SK-N-SH (cell line): ENCODE results near the gene ERP29. TPM values are rescaled to one million over a fixed set of nuclear protein-coding genes. Genes with fewer than 3 reads are reported as not detected.

Experiments
- CTCF ChIA-PET: fragments of 300-600, 350-600 bp; formaldehyde crosslinking; extraction: SDS; loops from one replicate; lab custom pipeline; 2021; lab: Yijun Ruan, JAX
- POLR2A ChIA-PET: fragments of 350-600 bp; sonication (Branson Sonifier 250); formaldehyde crosslinking; extraction: SDS; loops from one replicate; lab custom pipeline; 2020; ENCODE audit warnings: antibody characterized with exemption, inconsistent platforms; lab: Yijun Ruan, JAX
- DNase-seq: peaks from one replicate; pipeline ENCODE4 v3.0.0; 2012
- H2AFZ ChIP-seq: fragments of 200-600 bp; sonication (generic); 2 replicates; pipeline ENCODE4 v1.8.1; 2016; ENCODE audit warnings: antibody characterized with exemption, mild to moderate bottlenecking, low read depth
- H3F3A ChIP-seq: fragments of 200-600 bp; sonication (generic); replicated peaks from 2 replicates; pipeline ENCODE3; 2016; ENCODE audit warnings: antibody characterized with exemption, mild to moderate bottlenecking; ENCODE audit not compliant: insufficient read depth
- H3K27ac ChIP-seq, 2 experiments: fragments of 200-500 bp in 1 of 2; fragments of 200-600 bp in 1 of 2; sonication (Bioruptor generic) in 1 of 2; sonication (generic), shearing (Covaris generic) in 1 of 2; 2 replicates each; pipeline versions ENCODE4 v1.5.1 to v1.6.1; 2014 to 2016; ENCODE audit warnings: low read depth in 2 of 2, inconsistent platforms in 1 of 2, low read length in 1 of 2, mild to moderate bottlenecking in 1 of 2, mixed read lengths in 1 of 2
- H3K27me3 ChIP-seq: fragments of 200-600 bp; sonication (generic), shearing (Covaris generic); 2 replicates; pipeline ENCODE4 v1.6.1; 2016; ENCODE audit warnings: mixed run types; ENCODE audit not compliant: insufficient read depth
- H3K36me3 ChIP-seq, 2 experiments: fragments of 200-500 bp in 1 of 2; fragments of 200-600 bp in 1 of 2; sonication (Bioruptor generic) in 1 of 2; sonication (generic) in 1 of 2; replicated peaks in 1 of 2; 2 replicates each; pipeline versions ENCODE3 to v1.5.1; 2014 to 2016; ENCODE audit warnings: low read length in 1 of 2, mild to moderate bottlenecking in 1 of 2; ENCODE audit not compliant: insufficient read depth in 2 of 2, control insufficient read depth in 1 of 2
- H3K4me1 ChIP-seq, 2 experiments: fragments of 200-500 bp in 1 of 2; fragments of 200-600 bp in 1 of 2; sonication (Bioruptor generic) in 1 of 2; sonication (generic), shearing (Covaris generic) in 1 of 2; 2 replicates each; pipeline versions ENCODE4 v1.5.1 to v1.6.1; 2014 to 2016; ENCODE audit warnings: low read depth in 1 of 2, low read length in 1 of 2, mixed run types in 1 of 2; ENCODE audit not compliant: insufficient read depth in 2 of 2, control insufficient read depth in 1 of 2
- H3K4me2 ChIP-seq: fragments of 200-600 bp; sonication (generic), shearing (Covaris generic); 2 replicates; pipeline ENCODE4 v1.6.1; 2017; ENCODE audit warnings: mixed run types
- H3K4me3 ChIP-seq, 2 experiments: fragments of 200-500 bp in 1 of 2; fragments of 200-600 bp in 1 of 2; sonication (Bioruptor generic) in 1 of 2; sonication (generic), shearing (Covaris generic) in 1 of 2; 2 replicates each; pipeline versions ENCODE4 v1.5.1 to v1.8.1; 2014 to 2016; ENCODE audit warnings: low read depth in 2 of 2, inconsistent platforms in 1 of 2, low read length in 1 of 2, mild to moderate bottlenecking in 1 of 2, mixed read lengths in 1 of 2, moderate library complexity in 1 of 2
- H3K79me2 ChIP-seq: fragments of 200-600 bp; sonication (generic); 2 replicates; pipeline ENCODE4 v1.8.1; 2017; ENCODE audit warnings: mild to moderate bottlenecking; ENCODE audit not compliant: insufficient read depth
- H3K9ac ChIP-seq: fragments of 200-600 bp; sonication (generic); 2 replicates; pipeline ENCODE4 v1.6.1; 2017; ENCODE audit warnings: mixed run types
- H3K9me2 ChIP-seq: fragments of 200-600 bp; sonication (generic); 2 replicates; pipeline ENCODE4 v1.6.1; 2017; ENCODE audit warnings: mixed run types
- H3K9me3 ChIP-seq: fragments of 200-600 bp; sonication (generic); 2 replicates; pipeline ENCODE4 v1.6.1; 2017; ENCODE audit warnings: mixed run types, mild to moderate bottlenecking, moderate library complexity
- H4K20me1 ChIP-seq: fragments of 200-600 bp; sonication (generic); 2 replicates; pipeline ENCODE4 v1.6.1; 2017; ENCODE audit warnings: mild to moderate bottlenecking, mixed run types; ENCODE audit not compliant: insufficient read depth
- EP300 ChIP-seq, 2 experiments: IDR thresholded peaks; 2 replicates each; pipeline versions ENCODE4 v1.4.0 to v1.6.1; 2012; ENCODE audit warnings: borderline replicate concordance in 1 of 2, low read depth in 1 of 2, low read length in 1 of 2
- EZH2phosphoT487 ChIP-seq: fragments of 200-600 bp; sonication (generic); IDR thresholded peaks from 2 replicates; pipeline ENCODE4 v1.6.1; 2017; ENCODE audit warnings: low read depth, mixed run types, mild to moderate bottlenecking, antibody characterized with exemption, moderate library complexity, borderline replicate concordance
- FOXJ3 ChIP-seq: sonication (generic); formaldehyde crosslinking; IDR thresholded peaks from 2 replicates; pipeline ENCODE4 v1.5.1; 2020; ENCODE audit warnings: mild to moderate bottlenecking, missing genetic modification reagents
- MEF2A ChIP-seq: IDR thresholded peaks from 2 replicates; pipeline ENCODE4 v1.4.0; 2012; ENCODE audit warnings: low read depth, borderline replicate concordance
- MXI1 ChIP-seq: IDR thresholded peaks from 2 replicates; pipeline ENCODE4 v1.6.1; 2012; ENCODE audit warnings: mild to moderate bottlenecking, low read depth, low read length, improper control_type of control experiment
- NRF1 ChIP-seq: IDR thresholded peaks from 2 replicates; pipeline ENCODE4 v1.6.1; 2012; ENCODE audit warnings: low read depth, mild to moderate bottlenecking, low read length
- POLR2AphosphoS5 ChIP-seq: IDR thresholded peaks from 2 replicates; pipeline ENCODE4 v1.6.1; 2012; ENCODE audit warnings: low read depth, low read length
- RAD21 ChIP-seq: IDR thresholded peaks from 2 replicates; pipeline ENCODE4 v1.6.1; 2012; ENCODE audit warnings: mild to moderate bottlenecking, low read length
- RCOR1 ChIP-seq: fragments of 150-350 bp; IDR thresholded peaks from 2 replicates; pipeline ENCODE4 v1.6.1; 2017; ENCODE audit warnings: antibody characterized with exemption, low read length
- SIN3A ChIP-seq: IDR thresholded peaks from 2 replicates; pipeline ENCODE4 v1.6.1; 2012; ENCODE audit warnings: low read depth, mild to moderate bottlenecking, low read length, moderate library complexity, borderline replicate concordance
- TAF1 ChIP-seq: IDR thresholded peaks from 2 replicates; pipeline ENCODE4 v1.6.1; 2012; ENCODE audit warnings: low read depth, mild to moderate bottlenecking, low read length, moderate library complexity, borderline replicate concordance
- TCF12 ChIP-seq: IDR thresholded peaks from 2 replicates; pipeline ENCODE4 v1.4.0; 2012
- WGBS: methylation state at CpG from one replicate; pipeline ENCODE4 v1.1.6; 2017; ENCODE audit warnings: low lambda C conversion rate; 5-methylcytosine and 5-hydroxymethylcytosine counted together
- polyA plus RNA-seq, 3 experiments: library from polyadenylated mRNA; depleted of rRNA; stranded (reverse); fragments of >200 nt; gene quantifications; 2 replicates each; pipeline ENCODE4 v1.2.3, GENCODE V29; 2012
- TF ChIP-seq, protein P1 (sequence below): IDR thresholded peaks from 2 replicates; pipeline ENCODE4 v1.6.1; 2012; ENCODE audit warnings: mild to moderate bottlenecking, low read depth, low read length, moderate library complexity
- TF ChIP-seq, protein P2 (sequence below): fragments of 150-350 bp; IDR thresholded peaks from 2 replicates; pipeline ENCODE4 v1.6.1; 2016; ENCODE audit warnings: mild to moderate bottlenecking, low read depth, low read length
- TF ChIP-seq, protein P3 (sequence below): fragments of 200-600 bp; sonication (generic); IDR thresholded peaks from 2 replicates; pipeline ENCODE4 v1.6.1; 2017; ENCODE audit warnings: antibody characterized with exemption, mild to moderate bottlenecking, moderate library complexity

The ERP29 gene
- polyA plus RNA-seq, 1 of the 3 experiments (the other 2 are of a cell fraction), result 177 TPM

DNA sequence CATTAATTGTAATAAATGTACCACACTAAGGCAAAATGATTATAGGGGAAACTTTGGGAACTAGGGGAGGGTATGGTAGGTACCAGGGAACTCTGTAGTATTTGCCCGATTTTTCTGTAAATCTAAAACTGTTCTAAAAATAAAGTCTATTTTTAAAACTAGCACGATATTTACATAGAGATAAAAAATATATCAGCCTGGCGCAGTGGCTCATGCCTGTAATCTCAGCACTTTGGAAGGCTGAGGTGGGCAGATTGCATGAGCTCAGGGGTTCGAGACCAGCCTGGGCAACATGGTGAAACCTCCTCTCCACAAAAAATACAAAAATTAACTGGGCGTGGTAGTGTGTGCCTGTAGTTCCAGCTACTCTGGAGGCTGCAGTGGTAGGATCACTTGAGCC lies 32.6 kb upstream of the ERP29 start (continued):
- TF ChIP-seq, protein P1, sequence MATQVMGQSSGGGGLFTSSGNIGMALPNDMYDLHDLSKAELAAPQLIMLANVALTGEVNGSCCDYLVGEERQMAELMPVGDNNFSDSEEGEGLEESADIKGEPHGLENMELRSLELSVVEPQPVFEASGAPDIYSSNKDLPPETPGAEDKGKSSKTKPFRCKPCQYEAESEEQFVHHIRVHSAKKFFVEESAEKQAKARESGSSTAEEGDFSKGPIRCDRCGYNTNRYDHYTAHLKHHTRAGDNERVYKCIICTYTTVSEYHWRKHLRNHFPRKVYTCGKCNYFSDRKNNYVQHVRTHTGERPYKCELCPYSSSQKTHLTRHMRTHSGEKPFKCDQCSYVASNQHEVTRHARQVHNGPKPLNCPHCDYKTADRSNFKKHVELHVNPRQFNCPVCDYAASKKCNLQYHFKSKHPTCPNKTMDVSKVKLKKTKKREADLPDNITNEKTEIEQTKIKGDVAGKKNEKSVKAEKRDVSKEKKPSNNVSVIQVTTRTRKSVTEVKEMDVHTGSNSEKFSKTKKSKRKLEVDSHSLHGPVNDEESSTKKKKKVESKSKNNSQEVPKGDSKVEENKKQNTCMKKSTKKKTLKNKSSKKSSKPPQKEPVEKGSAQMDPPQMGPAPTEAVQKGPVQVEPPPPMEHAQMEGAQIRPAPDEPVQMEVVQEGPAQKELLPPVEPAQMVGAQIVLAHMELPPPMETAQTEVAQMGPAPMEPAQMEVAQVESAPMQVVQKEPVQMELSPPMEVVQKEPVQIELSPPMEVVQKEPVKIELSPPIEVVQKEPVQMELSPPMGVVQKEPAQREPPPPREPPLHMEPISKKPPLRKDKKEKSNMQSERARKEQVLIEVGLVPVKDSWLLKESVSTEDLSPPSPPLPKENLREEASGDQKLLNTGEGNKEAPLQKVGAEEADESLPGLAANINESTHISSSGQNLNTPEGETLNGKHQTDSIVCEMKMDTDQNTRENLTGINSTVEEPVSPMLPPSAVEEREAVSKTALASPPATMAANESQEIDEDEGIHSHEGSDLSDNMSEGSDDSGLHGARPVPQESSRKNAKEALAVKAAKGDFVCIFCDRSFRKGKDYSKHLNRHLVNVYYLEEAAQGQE, result no peak
- TF ChIP-seq, all 33 proteins: peak for 0

DNA sequence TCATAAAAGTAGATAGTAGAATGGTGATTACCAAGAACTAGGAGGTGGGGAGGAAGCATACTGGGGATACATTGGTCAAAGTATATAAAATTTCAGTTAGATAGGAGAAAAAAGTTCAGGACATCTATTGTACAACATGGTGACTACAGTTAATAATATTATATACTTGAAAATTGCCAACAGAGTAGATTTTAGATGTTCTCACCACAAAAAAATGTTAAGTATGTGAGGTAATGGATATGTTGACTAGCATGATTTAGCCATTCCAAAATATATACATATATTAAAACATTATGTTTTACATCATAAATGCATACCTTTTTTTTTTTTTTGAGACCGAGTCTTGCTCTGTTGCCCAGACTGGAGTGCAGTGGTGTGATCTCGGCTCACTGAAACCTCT lies 31.2 kb upstream of the ERP29 start:
- peaks cover 0 to 6% of the 10 kb centered on the region in 2 experiments for H3K36me3 ChIP-seq
- WGBS, result 95% methylated on average over 2 of the region's 2 CpGs
- H3K79me2 ChIP-seq, result no peaks in the 10 kb centered on the region
- TF ChIP-seq RAD21 (no peak), POLR2AphosphoS5 (no peak), EP300 (IDR thresholded peaks at IDR 0.05; ENCODE audit: borderline replicate concordance in 1 of 2, low read depth in 1 of 2, low read length in 1 of 2) (no peak)
- TF ChIP-seq, protein P2, sequence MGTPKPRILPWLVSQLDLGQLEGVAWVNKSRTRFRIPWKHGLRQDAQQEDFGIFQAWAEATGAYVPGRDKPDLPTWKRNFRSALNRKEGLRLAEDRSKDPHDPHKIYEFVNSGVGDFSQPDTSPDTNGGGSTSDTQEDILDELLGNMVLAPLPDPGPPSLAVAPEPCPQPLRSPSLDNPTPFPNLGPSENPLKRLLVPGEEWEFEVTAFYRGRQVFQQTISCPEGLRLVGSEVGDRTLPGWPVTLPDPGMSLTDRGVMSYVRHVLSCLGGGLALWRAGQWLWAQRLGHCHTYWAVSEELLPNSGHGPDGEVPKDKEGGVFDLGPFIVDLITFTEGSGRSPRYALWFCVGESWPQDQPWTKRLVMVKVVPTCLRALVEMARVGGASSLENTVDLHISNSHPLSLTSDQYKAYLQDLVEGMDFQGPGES, result no peak
- TF ChIP-seq, all 33 proteins: peak for 0
- no peak overlapping the region for H3K27ac ChIP-seq
- H4K20me1 ChIP-seq, result no peaks in the 10 kb centered on the region
- DNase-seq, result no peak
- H3K4me3 ChIP-seq, result no peak overlapping the region
- H3K9ac ChIP-seq, result no peak overlapping the region
- H3K9me2 ChIP-seq, result no peaks in the 10 kb centered on the region
- H3K27me3 ChIP-seq, result no peaks in the 10 kb centered on the region
- no peaks in the 10 kb centered on the region; a peak in 1 of 4 replicates for H3K4me1 ChIP-seq
- ChIA-PET CTCF (no interaction called here), POLR2A (no interaction called here)
- no peaks in the 10 kb centered on the region for H3K9me3 ChIP-seq
- no peak overlapping the region for H3K4me2 ChIP-seq
- peaks cover 5% of the 10 kb centered on the region for H3F3A ChIP-seq
- H2AFZ ChIP-seq, result no peak overlapping the region

DNA sequence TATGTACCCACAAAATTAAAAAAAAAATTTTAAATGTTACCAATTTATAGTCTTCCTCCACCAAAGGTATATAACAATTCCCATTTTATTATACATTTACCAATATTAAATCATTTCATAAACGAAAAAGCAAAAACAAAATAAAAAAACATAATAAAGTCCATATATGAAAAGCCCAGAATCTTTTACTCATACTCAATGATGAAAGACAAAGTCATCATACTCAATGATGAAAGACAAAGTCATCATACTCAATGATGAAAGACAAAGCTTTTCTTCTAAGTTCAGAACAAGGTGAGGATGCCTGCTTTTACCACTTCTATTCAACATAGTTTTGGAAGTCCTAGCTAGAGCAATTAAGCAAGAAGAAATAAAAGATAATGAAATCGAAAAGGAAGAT lies 28.4 kb upstream of the ERP29 start:
- H4K20me1 ChIP-seq, result no peaks in the 10 kb centered on the region
- no peak overlapping the region for H3K4me3 ChIP-seq
- no peaks in the 10 kb centered on the region for H3K4me1 ChIP-seq
- no peaks in the 10 kb centered on the region for H3K36me3 ChIP-seq
- ChIA-PET POLR2A (no interaction called here), CTCF (no interaction called here)
- DNase-seq, result no peak
- no peak overlapping the region for H3K27ac ChIP-seq
- H2AFZ ChIP-seq, result no peak overlapping the region
- 58% methylated on average over 2 of the region's 2 CpGs for WGBS
- H3F3A ChIP-seq, result no peaks in the 10 kb centered on the region
- H3K9me2 ChIP-seq, result no peaks in the 10 kb centered on the region
- H3K4me2 ChIP-seq, result no peak overlapping the region
- no peak overlapping the region for H3K9ac ChIP-seq
- H3K27me3 ChIP-seq, result no peaks in the 10 kb centered on the region
- H3K79me2 ChIP-seq, result no peaks in the 10 kb centered on the region
- H3K9me3 ChIP-seq, result no peaks in the 10 kb centered on the region
- TF ChIP-seq NRF1 (no peak), TCF12 (no peak), EZH2phosphoT487 (no peak), MEF2A (no peak), FOXJ3 (CRISPR knock-in tag) (no peak), RCOR1 (no peak), EP300 (IDR thresholded peaks at IDR 0.05; ENCODE audit: borderline replicate concordance in 1 of 2, low read depth in 1 of 2, low read length in 1 of 2) (no peak), SIN3A (no peak), TAF1 (no peak), MXI1 (no peak)
- TF ChIP-seq, protein P3, sequence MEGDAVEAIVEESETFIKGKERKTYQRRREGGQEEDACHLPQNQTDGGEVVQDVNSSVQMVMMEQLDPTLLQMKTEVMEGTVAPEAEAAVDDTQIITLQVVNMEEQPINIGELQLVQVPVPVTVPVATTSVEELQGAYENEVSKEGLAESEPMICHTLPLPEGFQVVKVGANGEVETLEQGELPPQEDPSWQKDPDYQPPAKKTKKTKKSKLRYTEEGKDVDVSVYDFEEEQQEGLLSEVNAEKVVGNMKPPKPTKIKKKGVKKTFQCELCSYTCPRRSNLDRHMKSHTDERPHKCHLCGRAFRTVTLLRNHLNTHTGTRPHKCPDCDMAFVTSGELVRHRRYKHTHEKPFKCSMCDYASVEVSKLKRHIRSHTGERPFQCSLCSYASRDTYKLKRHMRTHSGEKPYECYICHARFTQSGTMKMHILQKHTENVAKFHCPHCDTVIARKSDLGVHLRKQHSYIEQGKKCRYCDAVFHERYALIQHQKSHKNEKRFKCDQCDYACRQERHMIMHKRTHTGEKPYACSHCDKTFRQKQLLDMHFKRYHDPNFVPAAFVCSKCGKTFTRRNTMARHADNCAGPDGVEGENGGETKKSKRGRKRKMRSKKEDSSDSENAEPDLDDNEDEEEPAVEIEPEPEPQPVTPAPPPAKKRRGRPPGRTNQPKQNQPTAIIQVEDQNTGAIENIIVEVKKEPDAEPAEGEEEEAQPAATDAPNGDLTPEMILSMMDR, result no peak
- TF ChIP-seq, protein P1, result no peak
